HCT116 (cell line): ENCODE measurements around the gene HAND2. TPM values are rescaled to one million over a fixed set of nuclear protein-coding genes. Genes with fewer than 3 reads are reported as not detected.

ENCODE experiments used
- ATAC-seq: fragments of 200-7000 bp; cut with Tn5 transposase; 2 replicates; pipeline ENCODE4 v1.9.1; 2020; ENCODE audit warnings: mild to moderate bottlenecking, moderate library complexity
- BruUV-seq: library from RNA; stranded (reverse); fragments of 400-500 nt; replicated peaks from 2 replicates; lab custom pipeline; 2021; lab: Mats Ljungman, UMichigan
- CTCF ChIA-PET: fragments of 300-600 bp; sonication (Branson Sonifier 250); formaldehyde crosslinking; loops from one replicate; lab custom pipeline; 2021; ENCODE audit warnings: antibody characterized with exemption; lab: Charles Lee
- POLR2A ChIA-PET: fragments of 300-600, 350-600 bp; sonication (Branson Sonifier 250); formaldehyde crosslinking; loops from one replicate; lab custom pipeline; 2021; ENCODE audit warnings: antibody characterized with exemption; lab: Charles Lee
- RAD21 ChIA-PET, 2 experiments: fragments of 300-600 bp; sonication (Branson Sonifier 250); formaldehyde crosslinking; loops; one replicate each; lab custom pipeline; 2023; ENCODE audit warnings: low total read pairs in 2 of 2; ENCODE audit not compliant: uncharacterized antibody in 2 of 2, unreplicated experiment in 2 of 2, low non-redundant PET in 1 of 2; lab: Charles Lee
- DNase-seq: peaks from one replicate; pipeline ENCODE4 v3.0.0-alpha.2; 2010; ENCODE audit warnings: low read depth, low spot score
- H2AFZ ChIP-seq: fragments of 200-600 bp; shearing (Covaris generic), sonication (generic); 2 replicates; pipeline ENCODE4 v1.6.1; 2017; ENCODE audit warnings: low read depth, mixed run types, mixed read lengths, antibody characterized with exemption, low read length; ENCODE audit not compliant: poor library complexity, severe bottlenecking
- H3K27ac ChIP-seq: 2 replicates; pipeline ENCODE4 v1.5.1; 2012; ENCODE audit warnings: low read depth, low read length
- H3K27me3 ChIP-seq: fragments of 200-600 bp; sonication (generic); 2 replicates; pipeline ENCODE4 v1.6.1; 2016; ENCODE audit warnings: mixed run types, low read length, mixed read lengths; ENCODE audit not compliant: insufficient read depth
- H3K36me3 ChIP-seq, 2 experiments: fragments of 200-500 bp in 1 of 2; fragments of 200-600 bp in 1 of 2; sonication (Bioruptor generic) in 1 of 2; sonication (generic) in 1 of 2; 2 replicates each; pipeline versions ENCODE4 v1.5.1 to v1.6.1; 2014 to 2016; ENCODE audit warnings: low read length in 2 of 2, inconsistent platforms in 1 of 2, mixed read lengths in 1 of 2, mixed run types in 1 of 2; ENCODE audit not compliant: insufficient read depth in 2 of 2, control insufficient read depth in 1 of 2
- H3K4me1 ChIP-seq, 2 experiments: fragments of 200-600 bp in 1 of 2; sonication (generic) in 1 of 2; 2 replicates each; pipeline versions ENCODE4 v1.5.1 to v1.6.1; 2012 to 2017; ENCODE audit warnings: low read length in 2 of 2, inconsistent platforms in 1 of 2, mild to moderate bottlenecking in 1 of 2, mixed read lengths in 1 of 2, mixed run types in 1 of 2, moderate library complexity in 1 of 2; ENCODE audit not compliant: insufficient read depth in 2 of 2, control insufficient read depth in 1 of 2
- H3K4me2 ChIP-seq: fragments of 200-600 bp; sonication (generic); 2 replicates; pipeline ENCODE4 v1.6.1; 2017; ENCODE audit warnings: mixed run types, low read length, mixed read lengths
- H3K4me3 ChIP-seq, 2 experiments: fragments of 200-600 bp in 1 of 2; sonication (generic) in 1 of 2; replicated peaks in 1 of 2; 2 replicates each; pipeline ENCODE4 v1.5.1; 2011 to 2016; ENCODE audit warnings: low read length in 2 of 2, control low read depth in 1 of 2, low read depth in 1 of 2, mild to moderate bottlenecking in 1 of 2, mixed read lengths in 1 of 2, mixed run types in 1 of 2
- H3K79me2 ChIP-seq: fragments of 200-600 bp; sonication (generic); 2 replicates; pipeline ENCODE4 v1.6.1; 2017; ENCODE audit warnings: mild to moderate bottlenecking, mixed run types, low read length, moderate library complexity, mixed read lengths; ENCODE audit not compliant: insufficient read depth
- H3K9ac ChIP-seq: fragments of 200-600 bp; sonication (generic); 2 replicates; pipeline ENCODE4 v1.6.1; 2016; ENCODE audit warnings: low read length, mixed read lengths
- H3K9me2 ChIP-seq: fragments of 200-600 bp; sonication (generic), shearing (Covaris generic); 2 replicates; pipeline ENCODE4 v1.6.1; 2017; ENCODE audit warnings: mixed run types, mild to moderate bottlenecking, moderate library complexity; ENCODE audit not compliant: insufficient read depth
- H3K9me3 ChIP-seq, 2 experiments: fragments of 200-500 bp in 1 of 2; fragments of 200-600 bp in 1 of 2; sonication (Bioruptor generic) in 1 of 2; sonication (generic) in 1 of 2; 2 replicates each; pipeline ENCODE4 v1.6.1; 2014 to 2017; ENCODE audit warnings: low read length in 2 of 2, mixed read lengths in 2 of 2, inconsistent platforms in 1 of 2, low read depth in 1 of 2, mild to moderate bottlenecking in 1 of 2, mixed run types in 1 of 2, moderate library complexity in 1 of 2; ENCODE audit not compliant: control insufficient read depth in 1 of 2, insufficient read depth in 1 of 2
- H4K20me1 ChIP-seq: fragments of 200-600 bp; sonication (generic), shearing (Covaris generic); 2 replicates; pipeline ENCODE4 v1.6.1; 2017; ENCODE audit warnings: mixed run types, mild to moderate bottlenecking, moderate library complexity; ENCODE audit not compliant: insufficient read depth
- CTCF ChIP-seq, 3 experiments: fragments of 200-600 bp in 1 of 3; sonication (generic) in 1 of 3; IDR thresholded peaks in 2 of 3; conservative IDR thresholded peaks in 1 of 3; 2 replicates each; pipeline ENCODE4 v1.5.1; 2012 to 2017; ENCODE audit warnings: low read depth in 2 of 3, low read length in 2 of 3, antibody characterized with exemption in 1 of 3, borderline replicate concordance in 1 of 3, control low read depth in 1 of 3, mild to moderate bottlenecking in 1 of 3, mixed read lengths in 1 of 3, mixed run types in 1 of 3, moderate library complexity in 1 of 3; ENCODE audit not compliant: insufficient read depth in 1 of 3
- FOSL1 ChIP-seq: IDR thresholded peaks from 2 replicates; pipeline ENCODE4 v1.6.1; 2012; ENCODE audit warnings: low read depth
- POLR2AphosphoS5 ChIP-seq: IDR thresholded peaks from 2 replicates; pipeline ENCODE4 v1.6.1; 2011; ENCODE audit warnings: mild to moderate bottlenecking, low read depth, low read length, moderate library complexity
- SIN3A ChIP-seq: IDR thresholded peaks from 2 replicates; pipeline ENCODE4 v1.6.1; 2012; ENCODE audit warnings: low read depth
- SRF ChIP-seq: IDR thresholded peaks from 2 replicates; pipeline ENCODE4 v1.6.1; 2012; ENCODE audit warnings: low read depth
- TCF7L2 ChIP-seq: IDR thresholded peaks from 2 replicates; pipeline ENCODE4 v1.7.0; 2011; ENCODE audit warnings: borderline replicate concordance, inconsistent platforms; ENCODE audit not compliant: insufficient read depth, insufficient read length; ENCODE audit errors: extremely low read depth
- ZFX ChIP-seq: fragments of 450-650 bp; IDR thresholded peaks from 2 replicates; pipeline ENCODE4 v1.6.1; 2017
- intact Hi-C: fragments of 100-400 bp; cut with micrococcal nuclease; formaldehyde crosslinking; loops from 2 replicates; pipeline ENCODE4 v1.10.0; 2022
- total RNA-seq: library from RNA; stranded (reverse); gene quantifications from one replicate; pipeline ENCODE4 v1.2.1, GENCODE V29; 2021; ENCODE audit not compliant: unreplicated experiment
- TF ChIP-seq, protein P1 (sequence below): IDR thresholded peaks from 2 replicates; pipeline ENCODE4 v1.6.1; 2011; ENCODE audit warnings: mild to moderate bottlenecking, low read length, moderate library complexity; ENCODE audit not compliant: insufficient replicate concordance; ENCODE audit errors: extremely low read depth

Gene HAND2
- total RNA-seq, 1 experiment from 2014 or later, result not detected

GRCh38 chr4:173492315-173492714 lies 37.7 kb downstream of the HAND2 start:
- intact Hi-C loops, result loop anchor here (5.0 kb wide), 1 partner anchor 175 kb away; no protein-coding TSS in a partner anchor
- ChIA-PET RAD21 (no interaction called here), CTCF (no interaction called here), POLR2A (no interaction called here)
- Histone ChIP-seq H3K9ac (no peak overlapping the region), H4K20me1 (no peaks in the 10 kb centered on the region), H3K36me3 (no peaks in the 10 kb centered on the region), H3K79me2 (no peaks in the 10 kb centered on the region), H2AFZ (no peak overlapping the region), H3K4me1 (peaks cover 4 to 11% of the 10 kb centered on the region in 2 experiments; a peak in 3 of 4 replicates), H3K27me3 (no peaks in the 10 kb centered on the region), H3K9me2 (no peaks in the 10 kb centered on the region), H3K9me3 (no peaks in the 10 kb centered on the region), H3K27ac (no peak overlapping the region), H3K4me3 (no peak overlapping the region), H3K4me2 (no peak overlapping the region)
- ATAC-seq (no peak), DNase-seq (no peak)
- TF ChIP-seq ZFX (no peak), FOSL1 (no peak), SIN3A (no peak), TCF7L2 (no peak), SRF (no peak), POLR2AphosphoS5 (no peak), CTCF (IDR thresholded peaks at IDR 0.05 in 2 of 3, conservative IDR thresholded peaks at IDR 0.05 in 1 of 3; ENCODE audit: borderline replicate concordance in 1 of 3, insufficient read depth in 1 of 3, low read depth in 2 of 3, low read length in 2 of 3) (no peak)
- TF ChIP-seq, protein P1, sequence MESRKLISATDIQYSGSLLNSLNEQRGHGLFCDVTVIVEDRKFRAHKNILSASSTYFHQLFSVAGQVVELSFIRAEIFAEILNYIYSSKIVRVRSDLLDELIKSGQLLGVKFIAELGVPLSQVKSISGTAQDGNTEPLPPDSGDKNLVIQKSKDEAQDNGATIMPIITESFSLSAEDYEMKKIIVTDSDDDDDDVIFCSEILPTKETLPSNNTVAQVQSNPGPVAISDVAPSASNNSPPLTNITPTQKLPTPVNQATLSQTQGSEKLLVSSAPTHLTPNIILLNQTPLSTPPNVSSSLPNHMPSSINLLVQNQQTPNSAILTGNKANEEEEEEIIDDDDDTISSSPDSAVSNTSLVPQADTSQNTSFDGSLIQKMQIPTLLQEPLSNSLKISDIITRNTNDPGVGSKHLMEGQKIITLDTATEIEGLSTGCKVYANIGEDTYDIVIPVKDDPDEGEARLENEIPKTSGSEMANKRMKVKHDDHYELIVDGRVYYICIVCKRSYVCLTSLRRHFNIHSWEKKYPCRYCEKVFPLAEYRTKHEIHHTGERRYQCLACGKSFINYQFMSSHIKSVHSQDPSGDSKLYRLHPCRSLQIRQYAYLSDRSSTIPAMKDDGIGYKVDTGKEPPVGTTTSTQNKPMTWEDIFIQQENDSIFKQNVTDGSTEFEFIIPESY, result no peak
- BruUV-seq, result no TSS peak
